Measurements from ENCODE around the gene ADAM12.
A peak's percentile ranks its signal among the peaks of the same experiment; 100 is the strongest.

Gene ADAM12

GRCh38 chr10:126387931-126388911, at the start of gene ADAM12:
Gene ADAM12, minus strand, starts transcription at chr10:126388477. Its CDS starts 332 bp downstream, at chr10:126388145.
- peak within 1 kb of the TSS in 1 of 2 donors; percentile 51 for H3K27ac ChIP-seq

GRCh38 chr10:126437635-126438406, 49.5 kb upstream of the ADAM12 start:
- no peak for TF ChIP-seq CTCF (IDR thresholded peaks at IDR 0.05)

More at GRCh38 chr10:126387931-126388911, at the start of gene ADAM12:
- no peak for TF ChIP-seq CTCF (IDR thresholded peaks at IDR 0.05)
- peak within 1 kb of the TSS; percentile 66 for H3K4me3 ChIP-seq
- DNase-seq (ENCODE audit: low spot score) = no peak

GRCh38 chr10:126434235-126434634, 46.0 kb upstream of the ADAM12 start:
- no peak for DNase-seq (ENCODE audit: low spot score)
- no peak for TF ChIP-seq CTCF (IDR thresholded peaks at IDR 0.05)
- Histone ChIP-seq H3K4me3 (no peak overlapping the region), H3K27ac (no peak overlapping the region)

More at GRCh38 chr10:126437635-126438406, 49.5 kb upstream of the ADAM12 start:
- DNase-seq (ENCODE audit: low spot score) = no peak
- Histone ChIP-seq H3K4me3 (no peak overlapping the region), H3K27ac (no peak overlapping the region)

GRCh38 chr10:126433351-126433750, 45.1 kb upstream of the ADAM12 start:
- TF ChIP-seq CTCF (IDR thresholded peaks at IDR 0.05) = no peak
- DNase-seq (ENCODE audit: low spot score) = no peak
- no peak overlapping the region for H3K27ac ChIP-seq
- H3K4me3 ChIP-seq = no peak overlapping the region

- DNase-seq (ENCODE audit: low spot score) = no peak
- Histone ChIP-seq H3K4me3 (no peak overlapping the region), H3K27ac (no peak overlapping the region)
- no peak for TF ChIP-seq CTCF (IDR thresholded peaks at IDR 0.05)
Observed at GRCh38 chr10:126432507-126432906, 44.2 kb upstream of the ADAM12 start.

- no peak overlapping the region for H3K4me3 ChIP-seq
- no peak for TF ChIP-seq CTCF (IDR thresholded peaks at IDR 0.05)
- no peak overlapping the region for H3K27ac ChIP-seq
- DNase-seq (ENCODE audit: low spot score) = no peak
Observed at GRCh38 chr10:126431816-126432215, 43.5 kb upstream of the ADAM12 start.

Measured in coronary artery (tissue), 2 donors.